Measurements from ENCODE around the gene ABHD16B.

DNA sequence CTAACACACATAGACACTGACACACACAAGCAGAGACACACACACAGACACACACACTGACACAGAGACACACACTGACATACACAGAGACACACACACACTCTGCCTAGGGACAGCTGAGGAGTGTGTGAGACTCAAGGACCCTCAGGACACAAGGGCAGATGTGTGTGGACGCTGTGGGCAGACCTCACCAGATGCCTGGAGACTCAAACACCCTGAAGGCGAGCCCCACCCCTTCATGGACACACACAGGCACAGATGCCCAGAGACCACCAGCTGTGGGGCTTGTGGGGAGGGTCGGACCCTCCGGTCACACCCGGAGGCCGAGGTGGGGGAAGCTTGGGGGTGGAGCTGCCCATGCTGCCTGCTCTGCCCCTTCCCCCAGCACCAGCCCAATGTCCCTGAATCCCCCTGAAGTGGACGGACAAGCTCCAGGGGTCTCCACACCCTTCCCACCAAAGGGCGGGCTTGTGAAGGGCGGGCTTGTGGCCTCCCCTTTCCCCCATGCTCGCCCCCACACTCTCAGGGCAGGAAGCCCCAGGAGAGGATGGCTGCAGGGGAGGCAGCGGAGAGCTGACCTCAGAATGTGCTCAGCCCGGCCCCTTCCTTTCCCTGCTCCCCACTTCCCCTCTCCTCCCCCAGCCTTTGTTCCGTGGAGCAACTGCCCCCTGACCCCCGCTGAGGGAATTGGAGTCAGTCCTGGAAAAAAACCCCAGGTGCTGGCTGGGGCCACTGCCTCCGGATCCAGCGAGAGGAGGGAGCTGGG is 13.9 kb upstream of the ABHD16B start:
- no peak for TF ChIP-seq ZNF70 (CRISPR knock-in tag; IDR thresholded peaks at IDR 0.05)
- TF ChIP-seq ARNTL (CRISPR knock-in tag; IDR thresholded peaks at IDR 0.05; ENCODE audit: borderline replicate concordance, low read depth): no peak
- no peak for TF ChIP-seq ZFP30 (CRISPR knock-in tag; IDR thresholded peaks at IDR 0.05)
- TF ChIP-seq ZNF8 (CRISPR knock-in tag; IDR thresholded peaks at IDR 0.05): no peak
- no peak for TF ChIP-seq CSDC2 (CRISPR knock-in tag; IDR thresholded peaks at IDR 0.05)
- no peak for TF ChIP-seq TCF4 (CRISPR knock-in tag; IDR thresholded peaks at IDR 0.05; ENCODE audit: borderline replicate concordance)
- TF ChIP-seq BACH2 (CRISPR knock-in tag; IDR thresholded peaks at IDR 0.05; ENCODE audit: borderline replicate concordance): no peak

Data from SK-N-SH treated with all-trans-retinoic acid at 6 μM for 48 hours (cell line).